DMS53 treated with DMSO at 0.1 percent for 48 hours (cell line): ENCODE results near the gene F7.
"Not testable (repeated sequence)": the region's sequence is repeated elsewhere in the genome, so short reads cannot be mapped to it uniquely, and the experiment has no call there.

Experiments
- DNase-seq: peaks from one replicate; lab custom pipeline; 2025; ENCODE audit not compliant: unreplicated experiment; lab: John Stamatoyannopoulos, UW

Gene F7

GRCh38 chr13:113098162-113098732, 7.3 kb upstream of the F7 start:
- DNase-seq = no peak

GRCh38 chr13:113099142-113099541, 6.4 kb upstream of the F7 start:
- no peak for DNase-seq

- DNase-seq = not testable (repeated sequence)
Measured at GRCh38 chr13:113102302-113102701, 3.3 kb upstream of the F7 start.

- no peak for DNase-seq
Measured at GRCh38 chr13:113102727-113103126, 2.9 kb upstream of the F7 start.

GRCh38 chr13:113103646-113104045, 1.9 kb upstream of the F7 start:
- no peak for DNase-seq

GRCh38 chr13:113105921-113106452, 396 bp downstream of the F7 start:
- peak; percentile 3 for DNase-seq

GRCh38 chr13:113106711-113107351, 1.2 kb downstream of the F7 start:
- DNase-seq = no peak

GRCh38 chr13:113108521-113108920, 2.9 kb downstream of the F7 start:
- not testable (repeated sequence) for DNase-seq

- DNase-seq = no peak
Measured at GRCh38 chr13:113109151-113110047, 3.8 kb downstream of the F7 start.

- no peak for DNase-seq
Measured at GRCh38 chr13:113110048-113110851, 4.7 kb downstream of the F7 start.

- no peak for DNase-seq
Measured at GRCh38 chr13:113110852-113111315, 5.3 kb downstream of the F7 start.

GRCh38 chr13:113111821-113112220, 6.2 kb downstream of the F7 start:
- DNase-seq = not testable (repeated sequence)

- not testable (repeated sequence) for DNase-seq
Measured at GRCh38 chr13:113112475-113112874, 6.9 kb downstream of the F7 start.

GRCh38 chr13:113112893-113113845, 7.6 kb downstream of the F7 start:
- no peak for DNase-seq

GRCh38 chr13:113113846-113114271, 8.3 kb downstream of the F7 start:
- DNase-seq = no peak

GRCh38 chr13:113114511-113115362, 9.1 kb downstream of the F7 start:
- DNase-seq = no peak

- no peak for DNase-seq
Measured at GRCh38 chr13:113115363-113116205, 10.0 kb downstream of the F7 start.
